Body of pancreas (tissue), 4 donors: ENCODE data around the gene CPOX. TPM values are rescaled to one million over a fixed set of nuclear protein-coding genes. Genes with fewer than 3 reads are reported as not detected.
A peak's percentile ranks its signal among the peaks of the same experiment; 100 is the strongest.

Source experiments
- ATAC-seq: fragments of 150-250 bp; one replicate; pipeline ENCODE4 v1.9.1; 2016
- DNase-seq, 4 donors: peaks; one replicate each; pipeline ENCODE4 v3.0.0-alpha.2; 2019
- H3K27ac ChIP-seq, 4 donors: fragments of 200-600 bp; sonication (generic); 1 replicate in 3 of 4; 2 replicates in 1 of 4; pipeline versions ENCODE4 v1.5.1 to v1.6.1; 2016 to 2019; ENCODE audit warnings: mild to moderate bottlenecking in 1 of 4, mixed read lengths in 1 of 4, moderate library complexity in 1 of 4
- H3K27me3 ChIP-seq, 2 donors: fragments of 200-600 bp; sonication (generic); one replicate each; pipeline ENCODE4 v1.6.0; 2016; ENCODE audit warnings: mild to moderate bottlenecking in 1 of 2
- H3K36me3 ChIP-seq, 2 donors: fragments of 200-600 bp; sonication (generic); replicated peaks in 1 of 2; 2 replicates each; pipeline ENCODE4 v1.5.1; 2016; ENCODE audit warnings: low read depth in 2 of 2; ENCODE audit not compliant: insufficient read depth in 1 of 2
- H3K4me1 ChIP-seq: fragments of 200-600 bp; sonication (generic); one replicate; pipeline ENCODE4 v1.6.0; 2016
- H3K4me3 ChIP-seq, 2 donors: fragments of 200-600 bp; sonication (generic); 1 replicate in 1 of 2; 2 replicates in 1 of 2; pipeline ENCODE4 v1.5.1; 2016 to 2019
- H3K9me3 ChIP-seq, 3 donors: fragments of 200-600 bp; sonication (generic); 1 replicate in 2 of 3; 2 replicates in 1 of 3; pipeline ENCODE4 v1.5.1; 2016
- POLR2A ChIP-seq, 3 donors: fragments of 450-650 bp; IDR thresholded peaks; one replicate each; pipeline ENCODE4 v1.6.1; 2016; ENCODE audit warnings: antibody characterized with exemption in 3 of 3, mild to moderate bottlenecking in 2 of 3
- WGBS, 2 donors: methylation state at CpG; one replicate each; pipeline ENCODE4 v1.1.5; 2017; 5-methylcytosine and 5-hydroxymethylcytosine counted together
- intact Hi-C: fragments of 100-400 bp; cut with DNase I; formaldehyde crosslinking; loops from one replicate; pipeline ENCODE4 v1.15.1; 2023
- total RNA-seq, 2 donors: library from RNA; depleted of rRNA; stranded (reverse); fragments of >200 nt; gene quantifications; one replicate each; pipeline ENCODE4 v1.1.0, GENCODE V29; 2016
- TF ChIP-seq, protein P1 (sequence below), 7 experiments: fragments of 450-650 bp in 4 of 7; fragments of 200-600 bp in 3 of 7; sonication (generic) in 3 of 7; IDR thresholded peaks; one replicate each; pipeline ENCODE4 v1.5.1; 2016 to 2019; ENCODE audit warnings: antibody characterized with exemption in 7 of 7

The CPOX gene
- total RNA-seq, 2 donors from 2014 or later = 14.8 to 25.4 TPM

GRCh38 chr3:98574132-98574531 lies 19.3 kb downstream of the CPOX start:
- Histone ChIP-seq H3K27ac (no peak overlapping the region), H3K4me1 (no peaks in the 10 kb centered on the region), H3K27me3 (no peaks in the 10 kb centered on the region), H3K36me3 (peaks cover 0 to 2% of the 10 kb centered on the region in 2 donors), H3K4me3 (no peak overlapping the region), H3K9me3 (no peaks in the 10 kb centered on the region)
- TF ChIP-seq POLR2A (IDR thresholded peaks at IDR 0.05) = no peak
- TF ChIP-seq, protein P1, sequence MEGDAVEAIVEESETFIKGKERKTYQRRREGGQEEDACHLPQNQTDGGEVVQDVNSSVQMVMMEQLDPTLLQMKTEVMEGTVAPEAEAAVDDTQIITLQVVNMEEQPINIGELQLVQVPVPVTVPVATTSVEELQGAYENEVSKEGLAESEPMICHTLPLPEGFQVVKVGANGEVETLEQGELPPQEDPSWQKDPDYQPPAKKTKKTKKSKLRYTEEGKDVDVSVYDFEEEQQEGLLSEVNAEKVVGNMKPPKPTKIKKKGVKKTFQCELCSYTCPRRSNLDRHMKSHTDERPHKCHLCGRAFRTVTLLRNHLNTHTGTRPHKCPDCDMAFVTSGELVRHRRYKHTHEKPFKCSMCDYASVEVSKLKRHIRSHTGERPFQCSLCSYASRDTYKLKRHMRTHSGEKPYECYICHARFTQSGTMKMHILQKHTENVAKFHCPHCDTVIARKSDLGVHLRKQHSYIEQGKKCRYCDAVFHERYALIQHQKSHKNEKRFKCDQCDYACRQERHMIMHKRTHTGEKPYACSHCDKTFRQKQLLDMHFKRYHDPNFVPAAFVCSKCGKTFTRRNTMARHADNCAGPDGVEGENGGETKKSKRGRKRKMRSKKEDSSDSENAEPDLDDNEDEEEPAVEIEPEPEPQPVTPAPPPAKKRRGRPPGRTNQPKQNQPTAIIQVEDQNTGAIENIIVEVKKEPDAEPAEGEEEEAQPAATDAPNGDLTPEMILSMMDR (IDR thresholded peaks at IDR 0.05) = no peak
- DNase-seq = no peak
- 56 to 58% methylated on average over 6 of the region's 6 CpGs for WGBS, 2 donors
- intact Hi-C loops = no loop called here
- ATAC-seq = no peak

DNA sequence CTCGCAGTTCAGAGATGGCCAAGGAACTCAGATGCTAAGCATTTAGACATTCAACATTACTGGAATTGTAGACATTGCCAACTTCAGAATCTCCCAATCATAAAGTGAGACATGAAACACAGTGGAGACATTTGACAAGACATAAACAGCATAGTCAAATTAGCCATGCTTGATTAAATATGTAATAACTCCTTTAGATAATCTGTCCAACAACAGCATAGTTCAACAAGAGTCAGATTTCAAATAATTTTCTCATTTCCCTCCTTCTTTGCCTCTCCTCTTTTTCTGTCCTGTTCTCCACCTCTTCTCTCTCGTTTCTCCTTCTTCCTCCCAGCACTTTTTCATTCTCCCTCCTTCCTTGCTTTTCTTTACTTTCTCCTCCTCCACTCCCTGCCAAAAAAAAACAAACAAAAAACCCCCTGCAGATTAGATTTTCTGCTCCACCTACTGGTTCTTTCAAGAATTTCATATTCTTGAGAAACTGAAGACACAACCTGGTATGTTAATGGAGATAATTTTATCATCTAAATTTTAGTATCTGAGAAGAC lies 20.2 kb downstream of the CPOX start:
- DNase-seq (no peak), ATAC-seq (no peak)
- H3K4me1 ChIP-seq = no peaks in the 10 kb centered on the region
- TF ChIP-seq, protein P1 (IDR thresholded peaks at IDR 0.05) = peak in 4 of 7 experiments; percentile 5 to 33 (median 22)
- no peak for TF ChIP-seq POLR2A (IDR thresholded peaks at IDR 0.05)
- WGBS, 2 donors = 36 to 39% methylated on average over 2 of the region's 2 CpGs
- H3K27ac ChIP-seq = no peak overlapping the region
- intact Hi-C loops = no loop called here
- H3K9me3 ChIP-seq = no peaks in the 10 kb centered on the region
- H3K4me3 ChIP-seq = no peak overlapping the region
- H3K36me3 ChIP-seq = peaks cover 0 to 2% of the 10 kb centered on the region in 2 donors
- H3K27me3 ChIP-seq = no peaks in the 10 kb centered on the region

DNA sequence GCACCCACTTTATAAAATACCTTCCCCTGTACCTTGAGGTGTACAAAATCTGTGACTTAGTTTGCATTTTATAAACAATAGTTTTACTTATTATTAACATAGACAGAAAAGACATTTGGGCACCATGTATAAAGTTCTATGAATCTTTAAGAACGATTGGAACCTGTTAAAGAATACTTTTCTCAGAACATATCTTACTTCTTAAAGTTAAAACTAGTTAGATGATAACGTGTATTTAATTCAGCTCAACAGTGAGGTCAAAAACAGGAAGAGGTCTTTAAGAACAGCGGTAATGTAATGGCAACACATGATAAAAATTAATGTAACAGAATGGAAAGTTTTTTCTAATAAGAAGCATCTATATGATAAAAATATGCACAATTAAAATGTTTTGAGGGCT lies 25.0 kb downstream of the CPOX start:
- H3K27me3 ChIP-seq = no peaks in the 10 kb centered on the region
- H3K4me1 ChIP-seq = no peaks in the 10 kb centered on the region
- H3K36me3 ChIP-seq = no peaks in the 10 kb centered on the region
- TF ChIP-seq, protein P1 (IDR thresholded peaks at IDR 0.05) = no peak
- no peak for TF ChIP-seq POLR2A (IDR thresholded peaks at IDR 0.05)
- no peak for DNase-seq
- H3K27ac ChIP-seq = no peak overlapping the region
- WGBS, 2 donors = 58 to 59% methylated on average over 3 of the region's 3 CpGs
- H3K4me3 ChIP-seq = no peak overlapping the region
- H3K9me3 ChIP-seq = no peaks in the 10 kb centered on the region
- intact Hi-C loops = no loop called here
- no peak for ATAC-seq

- intact Hi-C loops = no loop called here
- H3K9me3 ChIP-seq = no peaks in the 10 kb centered on the region
- no peaks in the 10 kb centered on the region for H3K36me3 ChIP-seq
- no peak for TF ChIP-seq POLR2A (IDR thresholded peaks at IDR 0.05)
- TF ChIP-seq, protein P1 (IDR thresholded peaks at IDR 0.05) = no peak
- H3K27me3 ChIP-seq = no peaks in the 10 kb centered on the region
- WGBS, 2 donors = 52 to 67% methylated on average over 2 of the region's 2 CpGs
- no peak overlapping the region for H3K27ac ChIP-seq
- no peak for DNase-seq
- no peak for ATAC-seq
- no peaks in the 10 kb centered on the region for H3K4me1 ChIP-seq
- H3K4me3 ChIP-seq = no peak overlapping the region
These were observed 25.6 kb downstream of the CPOX start for GRCh38 chr3:98567666-98568270.

- no peak for ATAC-seq
- WGBS, 2 donors = 63% methylated on average over 6 of the region's 6 CpGs
- H3K27ac ChIP-seq = no peak overlapping the region
These were observed 27.6 kb downstream of the CPOX start for GRCh38 chr3:98565843-98566242.

More at GRCh38 chr3:98565843-98566242, 27.6 kb downstream of the CPOX start:
- intact Hi-C loops = no loop called here
- no peak for DNase-seq
- no peak overlapping the region for H3K4me3 ChIP-seq
- no peaks in the 10 kb centered on the region for H3K4me1 ChIP-seq
- no peak for TF ChIP-seq POLR2A (IDR thresholded peaks at IDR 0.05)
- TF ChIP-seq, protein P1 (IDR thresholded peaks at IDR 0.05) = no peak
- no peaks in the 10 kb centered on the region for H3K36me3 ChIP-seq
- no peaks in the 10 kb centered on the region for H3K27me3 ChIP-seq
- H3K9me3 ChIP-seq = no peaks in the 10 kb centered on the region
